GM12878 (cell line): Measurements from ENCODE around the gene DESI2. TPM values are rescaled to one million over a fixed set of nuclear protein-coding genes. Genes with fewer than 3 reads are reported as not detected.
"Not testable (repeated sequence)": the region's sequence is repeated elsewhere in the genome, so short reads cannot be mapped to it uniquely, and the experiment has no call there.

Experiments used
- ATAC-seq: fragments of 200-7000 bp; cut with Tn5 transposase; 3 replicates; pipeline ENCODE4 v1.9.1; 2020; ENCODE audit warnings: mild to moderate bottlenecking, moderate library complexity
- BruUV-seq: library from RNA; stranded (reverse); fragments of 400-500 nt; replicated peaks from 2 replicates; lab custom pipeline; 2021; lab: Mats Ljungman, UMichigan
- CTCF ChIA-PET: fragments of 300-600 bp; sonication (Branson Sonifier 250); formaldehyde crosslinking; extraction: SDS; loops from one replicate; lab custom pipeline; 2021; ENCODE audit warnings: inconsistent platforms; lab: Yijun Ruan, JAX
- POLR2A ChIA-PET: fragments of 350-600 bp; formaldehyde crosslinking; extraction: SDS; loops from one replicate; lab custom pipeline; 2021; ENCODE audit warnings: inconsistent platforms; lab: Charles Lee
- RAD21 ChIA-PET: fragments of 300-600 bp; sonication (Branson Sonifier 250); formaldehyde crosslinking; loops from one replicate; lab custom pipeline; 2023; ENCODE audit warnings: antibody characterized with exemption; ENCODE audit not compliant: unreplicated experiment; lab: Charles Lee
- SMC1A ChIA-PET: fragments of 300-600 bp; sonication (Branson Sonifier 250); formaldehyde crosslinking; loops from one replicate; lab custom pipeline; 2023; ENCODE audit not compliant: unreplicated experiment, uncharacterized antibody; lab: Charles Lee
- DNase-seq: peaks from one replicate; pipeline ENCODE4 v3.0.0-alpha.2; 2011; ENCODE audit warnings: low read depth, low spot score
- FAIRE-seq: peaks from 3 replicates; lab custom pipeline; 2011; peaks lifted over from hg19 to GRCh38; lab: Jason Lieb, UNC
- H2AFZ ChIP-seq: 2 replicates; pipeline ENCODE4 v1.6.0; 2011; ENCODE audit warnings: low read depth, low read length, control low read depth; ENCODE audit not compliant: control insufficient read depth
- H3K27ac ChIP-seq: 2 replicates; pipeline ENCODE4 v1.5.1; 2011; ENCODE audit warnings: control low read depth; ENCODE audit not compliant: control insufficient read depth, insufficient read depth
- H3K27me3 ChIP-seq, 2 experiments: replicated peaks in 1 of 2; 2 replicates each; pipeline versions ENCODE4 v1.6.0 to v1.6.1; 2011; ENCODE audit warnings: low read length in 1 of 2; ENCODE audit not compliant: control insufficient read depth in 2 of 2, insufficient read depth in 2 of 2
- H3K36me3 ChIP-seq, 2 experiments: 2 replicates each; pipeline ENCODE4 v1.5.1; 2011; ENCODE audit warnings: low read length in 1 of 2; ENCODE audit not compliant: control insufficient read depth in 2 of 2, insufficient read depth in 2 of 2
- H3K4me1 ChIP-seq: 2 replicates; pipeline ENCODE4 v1.6.1; 2011; ENCODE audit warnings: mild to moderate bottlenecking, low read length, moderate library complexity, mixed read lengths; ENCODE audit not compliant: control insufficient read depth, insufficient read depth
- H3K4me2 ChIP-seq: 2 replicates; pipeline ENCODE4 v1.6.0; 2011; ENCODE audit warnings: control low read depth; ENCODE audit not compliant: control insufficient read depth, insufficient read depth
- H3K4me3 ChIP-seq: fragments of 200-600 bp; sonication (generic); 2 replicates; pipeline ENCODE4 v1.5.1; 2016
- H3K79me2 ChIP-seq: 2 replicates; pipeline ENCODE4 v1.6.0; 2011; ENCODE audit warnings: low read length; ENCODE audit not compliant: control insufficient read depth, insufficient read depth
- H3K9ac ChIP-seq: 2 replicates; pipeline ENCODE4 v1.8.0; 2011; ENCODE audit warnings: low read length, control low read depth, mixed read lengths; ENCODE audit not compliant: control insufficient read depth, insufficient read depth
- H3K9me3 ChIP-seq: replicated peaks from 3 replicates; pipeline ENCODE4 v1.5.1; 2011; ENCODE audit warnings: mild to moderate bottlenecking, low read length; ENCODE audit not compliant: control insufficient read depth, insufficient read depth
- H4K20me1 ChIP-seq: 2 replicates; pipeline ENCODE4 v1.6.0; 2011; ENCODE audit not compliant: control insufficient read depth, insufficient read depth
- SREBF1 ChIP-seq: IDR thresholded peaks from 2 replicates; pipeline ENCODE4 v1.6.1; 2012; ENCODE audit warnings: mild to moderate bottlenecking, low read length
- ZNF274 ChIP-seq: IDR thresholded peaks from one replicate; pipeline ENCODE4 v1.8.0; 2011; ENCODE audit not compliant: insufficient read length, insufficient read depth
- WGBS: methylation state at CpG from one replicate; pipeline ENCODE4 v1.1.6; 2016; ENCODE audit warnings: low lambda C conversion rate; ENCODE audit not compliant: insufficient replicate concordance, insufficient coverage; ENCODE audit errors: missing lambda C conversion rate; 5-methylcytosine and 5-hydroxymethylcytosine counted together
- in situ Hi-C: fragments of 300-500 bp; cut with MboI; formaldehyde crosslinking; loops from 9 replicates; pipeline ENCODE4 v1.14.3; 2018; ENCODE audit warnings: mixed read lengths
- intact Hi-C: fragments of 100-400 bp; cut with micrococcal nuclease; formaldehyde crosslinking; loops from one replicate; pipeline ENCODE4 v1.14.2; 2022; ENCODE audit not compliant: unreplicated experiment
- polyA plus RNA-seq, 11 experiments: library from polyadenylated mRNA; depleted of rRNA in 4 of 11; unstranded in 6 of 11; stranded (reverse) in 5 of 11; fragments of >200 nt; fragmentation: Nextera tagmentation in 4 of 11; fragmentation: Illumina TruSeq in 1 of 11; extraction: Ambion mirVana in 4 of 11; extraction: Trizol in 1 of 11; gene quantifications; 1 replicate in 1 of 11; 2 replicates in 10 of 11; pipeline versions ENCODE4 v1.2.1 to v1.2.3, GENCODE V29; 2011 to 2016; ENCODE audit warnings: inconsistent platforms in 2 of 11, missing spikeins in 2 of 11, low read depth in 1 of 11
- total RNA-seq, 4 experiments: library from RNA; depleted of rRNA in 3 of 4; stranded (reverse); fragments of >200 nt in 3 of 4; fragmentation: Illumina TruSeq in 1 of 4; extraction: Trizol in 1 of 4; gene quantifications; 2 replicates each; pipeline versions ENCODE4 v1.2.1 to v1.2.3, GENCODE V29; 2013 to 2021
- TF ChIP-seq, protein P1 (sequence below): fragments of 450-650 bp; IDR thresholded peaks from 2 replicates; pipeline ENCODE4 v1.6.1; 2016; ENCODE audit warnings: mild to moderate bottlenecking

DESI2 gene
- total and polyA plus RNA-seq, 10 of the 15 experiments (the other 5 are each of a cell fraction or from before 2014, with no cell fraction given) = 6.2 to 21.5 (median 17.3) TPM

DNA sequence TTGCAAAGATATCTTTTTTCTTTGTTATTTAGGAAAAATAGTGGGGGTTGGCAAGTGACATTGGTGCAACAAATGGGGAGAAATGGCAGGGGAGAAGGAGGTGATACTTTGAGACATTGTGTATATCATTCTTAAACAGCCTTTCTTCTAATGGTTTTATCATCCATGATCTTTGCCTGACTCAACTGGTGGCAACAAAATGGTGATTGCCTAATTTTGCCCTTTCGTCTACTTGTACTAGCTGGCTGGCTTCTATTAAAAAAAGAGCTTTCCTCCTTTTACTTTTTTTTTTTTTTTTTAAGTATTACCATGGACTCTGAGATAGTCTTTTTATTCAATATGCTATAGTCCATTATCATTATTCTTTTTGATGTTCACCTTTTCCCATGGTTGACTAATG lies 27.7 kb downstream of the DESI2 start:
- Histone ChIP-seq H3K36me3 (no peaks in the 10 kb centered on the region), H3K79me2 (no peaks in the 10 kb centered on the region)
- SMC1A ChIA-PET = interaction anchor here (0.8 kb wide), 1 partner anchor 134 kb away, joined by 3 read pairs; no protein-coding TSS in a partner anchor

DNA sequence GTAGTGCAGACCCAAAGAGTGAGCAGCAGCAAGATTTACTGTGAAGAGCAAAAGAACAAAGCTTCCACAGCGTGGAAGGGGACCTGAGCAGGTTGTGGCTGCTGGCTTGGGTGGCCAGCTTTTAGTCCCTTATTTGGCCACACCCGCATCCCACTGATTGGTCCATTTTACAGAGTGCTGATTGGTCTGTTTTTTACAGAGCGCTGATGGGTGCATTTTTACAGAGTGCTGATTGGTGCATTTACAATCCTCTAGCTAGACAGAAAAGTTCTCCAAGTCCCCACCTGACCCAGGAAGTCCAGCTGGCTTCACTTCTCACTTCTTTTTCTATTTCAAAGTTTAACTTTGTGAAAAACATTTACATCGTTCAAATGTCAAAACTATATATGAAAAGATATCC lies 29.2 kb downstream of the DESI2 start:
- H3K9me3 ChIP-seq, DNase-seq, FAIRE-seq, H3K9ac ChIP-seq, H4K20me1 ChIP-seq, POLR2A ChIA-PET, SMC1A ChIA-PET, RAD21 ChIA-PET, H3K4me1 ChIP-seq, H3K36me3 ChIP-seq, BruUV-seq, intact Hi-C loops, H2AFZ ChIP-seq, H3K4me2 ChIP-seq, H3K4me3 ChIP-seq, in situ Hi-C loops, ATAC-seq, H3K79me2 ChIP-seq, H3K27me3 ChIP-seq, H3K27ac ChIP-seq: not testable (repeated sequence)
- CTCF ChIA-PET = interaction anchor here (1.2 kb wide), 1 partner anchor 61 kb away, joined by 3 read pairs; no protein-coding TSS in a partner anchor
- 97% methylated on average over 4 of the region's 4 CpGs for WGBS

More for the DNA sequence above, 27.7 kb downstream of the DESI2 start:
- POLR2A ChIA-PET = no interaction called here
- no peak overlapping the region for H3K4me3 ChIP-seq
- TF ChIP-seq ZNF274 (no peak), SREBF1 (no peak)
- TF ChIP-seq, protein P1, sequence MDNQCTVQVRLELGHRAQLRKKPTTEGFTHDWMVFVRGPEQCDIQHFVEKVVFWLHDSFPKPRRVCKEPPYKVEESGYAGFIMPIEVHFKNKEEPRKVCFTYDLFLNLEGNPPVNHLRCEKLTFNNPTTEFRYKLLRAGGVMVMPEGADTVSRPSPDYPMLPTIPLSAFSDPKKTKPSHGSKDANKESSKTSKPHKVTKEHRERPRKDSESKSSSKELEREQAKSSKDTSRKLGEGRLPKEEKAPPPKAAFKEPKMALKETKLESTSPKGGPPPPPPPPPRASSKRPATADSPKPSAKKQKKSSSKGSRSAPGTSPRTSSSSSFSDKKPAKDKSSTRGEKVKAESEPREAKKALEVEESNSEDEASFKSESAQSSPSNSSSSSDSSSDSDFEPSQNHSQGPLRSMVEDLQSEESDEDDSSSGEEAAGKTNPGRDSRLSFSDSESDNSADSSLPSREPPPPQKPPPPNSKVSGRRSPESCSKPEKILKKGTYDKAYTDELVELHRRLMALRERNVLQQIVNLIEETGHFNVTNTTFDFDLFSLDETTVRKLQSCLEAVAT = no peak
- no peaks in the 10 kb centered on the region for H4K20me1 ChIP-seq
- WGBS = 100% methylated on average over 1 of the region's 1 CpG
- in situ Hi-C loops = no loop called here
- CTCF ChIA-PET = no interaction called here
- H2AFZ ChIP-seq = no peak overlapping the region
- H3K27me3 ChIP-seq = no peaks in the 10 kb centered on the region
- RAD21 ChIA-PET = no interaction called here
- intact Hi-C loops = no loop called here
- no peaks in the 10 kb centered on the region for H3K4me1 ChIP-seq
- H3K9ac ChIP-seq = no peak overlapping the region
- FAIRE-seq = no peak
- no peak overlapping the region for H3K4me2 ChIP-seq
- DNase-seq = no peak
- no TSS peak for BruUV-seq
- no peaks in the 10 kb centered on the region for H3K9me3 ChIP-seq
- ATAC-seq = no peak
- H3K27ac ChIP-seq = no peak overlapping the region
